GM19468 (cell line): ENCODE data around the gene CHRM4.

Experiments used
- ATAC-seq: cut with Tn5 transposase; IDR thresholded peaks from one replicate; pipeline ENCODE4 v1.9.1; 2021; ENCODE audit warnings: mild to moderate bottlenecking, moderate library complexity, moderate number of reproducible peaks; ENCODE audit not compliant: unreplicated experiment; ENCODE audit errors: extremely low read depth

Gene CHRM4

GRCh38 chr11:46404476-46405017, 13.0 kb upstream of the CHRM4 start:
- no peak for ATAC-seq

DNA sequence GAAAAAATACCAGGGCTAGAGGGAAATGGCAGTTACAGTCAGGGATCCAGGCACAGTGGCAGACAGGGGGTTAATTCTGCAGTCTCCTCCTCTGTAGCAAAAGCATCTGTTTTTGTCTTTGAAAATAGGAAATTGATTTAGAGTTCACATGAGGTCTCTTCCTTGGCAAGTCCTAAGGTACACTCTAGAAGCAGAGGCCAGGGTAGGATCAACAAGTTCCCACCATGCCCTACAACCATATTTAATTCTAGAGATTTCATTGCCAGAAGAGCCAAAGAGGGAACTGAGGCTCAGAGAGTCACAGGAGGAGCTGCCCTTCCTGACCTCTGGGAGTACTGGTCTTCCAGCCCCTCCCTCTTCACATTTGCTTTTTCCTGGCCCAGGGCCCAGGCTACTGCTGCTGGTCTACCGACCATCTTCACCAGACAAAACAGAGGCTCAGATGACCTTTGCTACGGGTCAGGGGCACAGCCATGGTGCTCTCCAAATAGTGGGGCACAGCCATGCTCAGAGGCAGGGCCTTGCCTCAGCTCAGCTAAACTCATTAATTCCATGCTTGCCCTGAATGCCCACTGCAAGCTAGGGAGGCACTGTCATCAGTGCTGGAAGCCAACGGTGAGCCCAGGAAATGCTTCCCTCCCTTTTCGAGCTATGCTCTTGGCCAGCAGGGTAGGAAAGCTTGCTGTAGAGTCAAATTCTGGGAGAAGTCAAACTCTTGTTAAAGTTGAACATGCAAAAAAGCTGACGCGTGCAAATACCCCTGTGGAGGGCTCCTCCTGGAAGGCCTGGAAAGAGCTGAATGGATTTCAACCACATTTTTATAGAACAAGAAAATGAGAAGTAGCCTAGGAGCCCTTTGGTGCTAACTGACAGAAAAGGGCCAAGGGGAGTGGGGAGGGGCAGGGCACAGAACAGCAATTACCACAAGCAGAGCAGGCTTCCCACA, 11.7 kb upstream of the CHRM4 start:
- no peak for ATAC-seq

DNA sequence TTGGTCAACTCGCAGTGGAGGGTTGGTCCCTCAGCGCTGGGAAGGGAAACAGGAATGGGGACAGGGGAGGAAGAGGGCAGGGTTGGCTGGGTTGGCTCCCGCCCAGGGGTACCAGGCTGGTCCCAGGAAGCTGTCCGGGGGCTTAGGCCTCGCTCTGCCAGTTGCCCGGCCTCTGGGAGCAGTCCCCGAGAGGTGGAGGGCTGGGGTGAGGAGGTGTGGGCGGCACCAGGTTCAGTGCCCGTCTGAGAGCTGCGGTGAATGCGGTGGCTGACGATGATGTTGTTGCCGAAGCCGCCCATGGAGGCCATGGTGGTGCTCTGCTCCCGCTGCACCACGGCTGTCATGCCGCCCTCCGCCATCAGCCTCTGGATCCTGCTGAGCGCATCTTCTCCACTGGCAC, 6.0 kb upstream of the CHRM4 start:
- ATAC-seq: no peak

DNA sequence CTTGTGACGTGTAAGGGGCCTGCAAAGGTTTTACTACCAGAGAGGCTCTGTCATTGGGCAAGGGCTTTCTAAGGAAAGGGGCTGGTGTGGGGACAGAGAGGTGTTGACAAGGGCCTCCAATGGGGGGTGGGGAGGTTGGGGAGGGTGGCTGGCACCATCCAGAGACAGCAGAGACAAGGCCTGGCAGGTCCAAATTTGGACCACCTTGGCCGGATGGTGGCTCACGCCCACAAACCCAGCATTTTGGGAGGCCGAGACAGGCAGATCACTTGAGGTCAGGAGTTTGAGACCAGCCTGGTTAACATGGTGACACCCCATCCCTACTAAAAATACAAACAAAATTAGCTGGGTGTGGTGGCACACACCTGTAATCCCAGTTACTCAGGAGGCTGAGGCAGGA, 2.2 kb upstream of the CHRM4 start:
- no peak for ATAC-seq

DNA sequence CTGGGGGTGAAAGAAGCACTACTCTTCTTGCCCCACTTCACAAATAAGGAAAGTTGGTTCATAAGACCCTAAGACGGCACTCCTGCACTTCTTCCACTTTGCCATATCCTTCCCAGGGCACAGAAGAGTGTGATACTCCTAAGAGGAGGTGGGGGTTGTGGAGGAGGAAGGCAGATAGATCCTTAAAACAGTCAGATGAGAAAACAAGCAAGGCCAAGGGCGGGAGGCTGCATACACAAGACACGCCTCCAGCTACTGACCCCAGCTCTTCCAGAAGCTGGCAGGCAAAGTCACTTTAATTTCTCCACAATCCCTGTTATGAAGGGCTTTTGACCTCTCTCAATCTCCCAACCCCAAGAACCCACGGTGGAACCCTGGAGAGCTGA, 1.6 kb upstream of the CHRM4 start:
- ATAC-seq: no peak

- ATAC-seq: peak; percentile 58
Observed at GRCh38 chr11:46392421-46393230, 1.1 kb upstream of the CHRM4 start.

DNA sequence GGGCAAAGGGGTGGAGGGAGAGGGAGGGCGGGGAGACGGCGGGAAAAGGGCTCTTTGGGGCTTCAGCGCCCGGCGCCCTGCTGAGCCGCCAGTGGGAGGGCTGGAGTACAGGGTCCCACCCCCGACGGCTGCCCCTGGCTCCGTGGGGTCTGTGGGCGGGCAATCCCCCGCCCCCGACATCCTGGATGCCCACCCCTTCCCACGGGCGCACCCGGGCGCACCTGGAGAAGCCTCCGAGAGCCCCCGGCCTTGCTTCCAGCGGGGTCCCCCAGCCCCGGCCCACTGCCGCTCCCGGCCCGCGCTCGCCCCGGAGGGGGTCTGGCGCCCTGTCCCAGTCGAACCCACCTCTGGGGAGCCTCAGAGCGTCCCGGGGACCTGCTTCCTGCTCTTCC, 394 bp downstream of the CHRM4 start:
- no peak for ATAC-seq

DNA sequence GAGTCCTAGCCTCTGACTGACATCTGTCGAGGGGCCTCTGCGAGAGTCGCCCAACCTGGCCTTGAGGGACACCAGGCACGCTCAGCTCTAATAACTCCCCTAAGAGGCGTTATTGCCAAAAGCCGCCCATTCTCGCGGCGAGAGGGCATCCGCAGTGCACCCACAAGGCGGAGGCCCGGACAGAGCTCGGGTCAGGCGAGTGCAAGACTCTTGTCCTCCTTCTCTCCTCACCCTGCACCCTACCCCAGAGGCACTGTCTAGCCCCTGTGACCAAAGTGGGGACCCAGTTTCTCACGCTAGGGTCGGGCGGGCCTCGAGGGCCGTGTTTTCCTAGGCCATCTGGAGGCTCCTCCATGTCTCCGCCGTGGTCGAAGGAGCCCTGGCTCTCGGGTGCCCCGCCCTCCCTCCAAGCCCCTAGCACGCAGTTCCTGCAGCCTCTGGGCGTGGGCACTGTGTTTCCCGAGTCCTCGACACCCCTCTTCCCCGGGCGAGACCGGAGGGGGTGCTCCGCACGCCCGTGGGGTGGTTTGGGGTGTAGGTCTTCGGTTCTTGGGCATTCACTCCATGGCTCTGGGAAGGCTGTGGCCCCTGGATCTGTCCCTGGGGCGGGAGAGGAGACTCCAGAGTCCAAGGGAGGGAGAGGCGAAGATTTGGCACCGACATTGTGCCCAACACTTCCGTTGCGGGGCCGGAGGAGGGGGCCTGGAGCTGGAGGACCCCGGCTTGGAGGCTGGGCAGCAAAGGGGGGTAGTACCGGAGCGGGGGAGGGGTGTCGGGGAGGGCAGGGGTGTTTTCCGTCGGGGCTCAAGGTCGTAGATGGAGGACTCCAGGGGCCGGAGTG, 1.0 kb downstream of the CHRM4 start:
- no peak for ATAC-seq

DNA sequence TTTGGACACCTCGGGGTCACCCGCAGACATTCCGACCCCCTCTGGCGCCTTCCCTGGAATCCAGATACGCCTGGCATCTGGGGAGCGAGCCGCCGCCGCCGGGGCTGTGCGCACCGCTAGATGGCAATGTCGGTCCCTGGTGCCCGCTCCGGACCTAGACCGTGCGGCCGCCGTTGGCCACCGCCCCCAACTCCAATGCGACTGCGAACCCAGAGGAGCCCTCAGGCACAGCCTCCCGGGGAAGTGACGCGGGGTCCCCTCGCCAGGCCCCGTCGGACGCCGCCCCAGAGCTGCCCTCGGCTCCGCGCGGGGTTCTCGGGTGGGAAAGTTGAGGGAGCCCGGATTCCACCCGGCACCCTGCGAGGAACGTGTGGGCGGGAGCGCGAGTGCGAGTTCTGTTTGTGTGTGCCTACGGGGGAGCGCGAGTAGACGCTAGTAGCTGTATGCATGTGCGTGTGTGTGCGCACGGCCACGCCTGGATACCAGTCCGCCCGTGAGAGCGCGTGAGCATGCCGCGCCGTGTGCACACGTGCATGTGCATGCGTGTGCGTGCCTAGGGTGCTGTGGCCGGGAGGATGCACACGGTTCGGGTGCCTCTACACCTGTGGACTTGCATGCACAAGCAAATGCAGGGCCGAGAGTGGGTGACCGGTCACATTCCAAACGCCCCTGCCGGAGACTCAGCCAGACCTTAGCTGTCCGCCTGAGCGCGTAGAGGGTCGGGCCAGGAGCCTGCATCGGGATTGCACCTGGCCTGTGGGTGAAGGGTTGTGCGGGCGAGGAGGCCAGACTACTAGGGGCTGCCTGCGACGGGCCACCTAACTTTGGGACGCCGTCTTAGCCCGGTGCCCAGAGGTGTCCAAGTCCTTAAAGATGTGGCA, 1.9 kb downstream of the CHRM4 start:
- ATAC-seq: no peak

DNA sequence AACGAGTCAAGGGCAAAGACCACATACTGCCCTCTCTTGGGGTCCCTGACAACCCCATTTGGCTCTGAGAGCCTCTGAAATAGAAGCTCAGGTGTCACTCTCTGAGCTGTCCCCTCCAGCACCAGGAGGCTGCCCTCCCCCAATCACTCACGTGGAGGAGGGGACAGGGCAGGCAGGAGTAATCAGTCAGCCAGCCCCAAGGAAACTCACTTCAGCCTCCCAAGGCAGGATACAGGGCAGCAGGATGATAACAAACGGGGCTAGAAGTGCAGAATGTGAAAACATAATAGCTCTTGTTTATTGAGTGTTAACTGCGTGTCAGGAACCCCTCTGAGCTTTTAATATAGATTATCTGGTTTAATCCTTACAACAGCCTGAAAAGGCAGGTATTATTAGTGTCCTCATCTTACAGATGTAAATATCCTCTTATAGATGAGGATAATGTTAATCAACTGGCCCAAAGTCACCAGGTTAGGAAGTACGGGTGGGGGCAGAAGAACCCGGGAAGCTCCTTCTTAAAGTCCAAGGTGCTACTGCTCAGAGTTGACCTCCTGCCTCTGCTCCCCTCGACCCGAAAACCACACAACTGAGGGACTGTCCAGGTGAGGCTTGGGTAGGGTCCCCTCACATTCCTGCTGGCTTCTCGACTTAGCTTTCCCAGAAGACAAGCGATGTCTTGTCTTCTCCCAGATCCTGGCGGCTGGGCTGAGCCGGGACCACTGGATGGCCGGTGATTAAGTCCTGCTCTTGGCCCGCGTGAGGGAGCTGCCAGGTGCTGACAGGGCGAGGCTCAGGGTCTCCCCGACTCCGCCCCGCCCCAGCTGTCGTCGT, 2.7 kb downstream of the CHRM4 start:
- ATAC-seq: no peak

DNA sequence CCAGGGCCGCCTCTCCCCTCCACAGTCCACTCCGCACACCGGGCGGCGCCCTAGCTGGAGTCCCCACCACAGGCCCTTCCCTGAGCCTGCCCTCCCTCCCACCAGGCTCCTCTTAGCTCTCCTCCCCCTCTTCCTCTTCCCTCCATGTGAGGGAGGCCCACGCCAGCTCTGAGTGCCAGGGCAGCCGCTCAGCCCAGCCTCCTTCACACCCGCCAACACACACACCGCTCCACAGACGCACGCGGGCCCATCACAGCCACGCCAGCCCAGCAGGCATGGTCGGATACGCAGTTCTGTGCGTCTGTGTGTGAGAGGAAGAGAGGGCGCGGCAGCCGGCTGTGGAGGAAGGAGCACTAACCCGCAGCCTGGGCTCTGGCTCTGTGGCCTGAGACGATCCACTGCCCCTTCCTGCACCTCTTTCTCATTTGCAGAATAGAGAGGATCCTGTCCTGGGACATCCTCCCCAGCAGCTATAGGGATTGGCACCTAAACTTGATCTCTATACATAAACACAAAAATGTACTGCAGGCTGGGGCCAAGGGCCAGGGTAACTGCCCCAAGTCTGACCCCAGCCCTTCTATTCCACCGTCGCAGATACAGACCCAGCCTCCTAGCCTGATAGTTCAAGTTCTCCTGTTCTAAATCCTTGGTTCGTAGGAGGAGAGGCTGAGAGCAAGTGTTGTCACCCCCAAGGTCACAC, 3.5 kb downstream of the CHRM4 start:
- no peak for ATAC-seq

DNA sequence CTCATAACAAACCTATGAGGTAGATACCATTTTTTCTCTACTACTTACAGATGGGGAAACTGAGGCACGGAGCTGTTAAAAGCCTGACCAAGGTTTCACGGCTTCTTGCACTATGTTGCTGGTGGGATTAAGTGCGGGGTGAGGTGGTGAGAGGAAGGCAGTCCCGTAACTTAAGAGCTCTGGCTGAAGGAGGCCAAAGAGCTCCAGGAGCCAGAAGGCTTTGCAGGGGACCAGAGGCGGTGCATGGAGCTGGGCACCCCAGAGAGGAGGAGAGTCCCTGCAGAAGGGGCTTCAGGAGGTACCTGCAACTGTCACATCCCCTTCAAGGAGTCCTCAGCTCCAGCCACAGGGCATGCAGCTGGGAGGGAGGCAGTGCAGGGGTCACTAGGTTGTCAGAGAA, 4.1 kb downstream of the CHRM4 start:
- no peak for ATAC-seq

DNA sequence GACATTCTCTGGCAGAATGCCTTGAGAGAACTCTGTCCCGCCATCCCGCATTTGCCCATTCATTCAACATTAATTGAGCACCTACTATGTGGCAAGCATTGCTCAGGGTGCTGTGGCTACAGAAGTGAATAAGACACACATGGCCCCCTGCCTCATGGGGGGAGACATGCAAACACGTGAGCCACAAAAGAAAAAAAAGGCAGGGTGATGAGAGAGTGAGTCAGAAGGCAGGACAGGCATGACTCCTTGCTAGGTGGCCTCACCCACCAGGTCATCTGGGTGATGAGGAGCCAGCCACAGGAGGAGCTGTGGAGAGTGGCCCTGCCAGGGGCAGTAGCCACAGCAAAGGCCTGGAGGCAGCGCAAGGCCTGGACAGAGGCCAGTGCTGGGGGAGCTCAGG, 4.9 kb downstream of the CHRM4 start:
- no peak for ATAC-seq

DNA sequence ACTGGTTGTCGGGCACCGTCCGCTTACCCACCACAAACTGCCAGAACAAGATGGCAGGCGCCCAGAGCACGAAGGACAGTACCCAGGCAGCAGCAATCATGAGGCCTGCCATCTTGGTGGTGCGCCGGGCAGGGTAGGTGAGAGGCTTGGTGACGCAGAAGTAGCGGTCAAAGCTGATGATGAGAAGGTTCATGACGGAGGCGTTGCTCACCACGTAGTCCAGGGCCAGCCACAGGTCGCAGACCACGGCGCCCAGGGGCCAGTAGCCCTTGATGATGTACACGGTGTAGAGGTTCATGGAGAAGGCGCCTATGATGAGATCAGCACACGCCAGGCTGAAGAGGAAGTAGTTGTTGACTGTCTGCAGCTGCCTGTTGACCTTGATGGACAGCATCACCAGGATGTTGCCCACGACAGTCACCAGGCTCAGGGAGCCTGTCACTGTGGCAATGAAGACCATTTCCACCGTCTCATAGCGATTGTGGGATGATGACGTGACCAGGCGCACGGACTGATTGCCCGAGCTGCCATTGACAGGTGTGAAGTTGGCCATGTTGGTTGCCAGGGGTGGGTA, 5.5 kb downstream of the CHRM4 start:
- ATAC-seq: no peak

DNA sequence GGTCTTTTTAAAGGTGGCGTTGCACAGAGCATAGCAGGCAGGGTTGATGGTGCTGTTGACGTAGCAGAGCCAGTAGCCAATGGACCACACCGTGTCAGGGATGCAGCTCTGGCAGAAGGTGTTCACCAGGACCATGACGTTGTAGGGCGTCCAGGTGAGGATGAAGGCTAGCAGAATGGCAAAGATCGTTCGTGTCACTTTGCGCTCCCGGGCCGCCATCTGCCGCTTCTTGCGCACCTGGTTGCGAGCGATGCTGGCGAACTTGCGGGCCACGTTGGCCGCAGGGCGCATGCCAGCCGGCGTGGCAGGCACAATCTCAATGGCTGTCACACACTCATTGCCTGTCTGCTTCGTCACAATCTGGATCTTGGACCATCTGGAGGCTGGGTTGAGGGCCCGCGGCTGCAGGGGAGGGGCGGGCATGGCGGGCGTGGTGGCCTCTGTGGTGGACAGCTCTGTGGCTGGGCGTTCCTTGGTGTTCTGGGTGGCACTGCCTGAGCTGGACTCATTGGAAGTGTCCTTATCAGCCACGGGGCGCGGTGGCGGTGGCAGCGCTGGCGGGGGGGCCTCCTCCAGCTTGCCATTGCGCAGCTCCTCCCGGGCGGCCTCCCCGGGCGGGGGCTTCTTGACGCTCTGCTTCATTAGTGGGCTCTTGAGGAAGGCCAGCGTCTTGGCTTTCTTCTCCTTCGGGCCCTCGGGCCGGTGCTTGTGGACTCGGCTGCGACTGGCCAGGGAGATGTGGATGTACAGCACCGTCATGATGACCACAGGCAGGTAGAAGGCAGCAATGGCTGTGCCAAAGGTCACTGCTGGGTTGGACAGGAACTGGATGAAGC, 6.2 kb downstream of the CHRM4 start:
- ATAC-seq: no peak

DNA sequence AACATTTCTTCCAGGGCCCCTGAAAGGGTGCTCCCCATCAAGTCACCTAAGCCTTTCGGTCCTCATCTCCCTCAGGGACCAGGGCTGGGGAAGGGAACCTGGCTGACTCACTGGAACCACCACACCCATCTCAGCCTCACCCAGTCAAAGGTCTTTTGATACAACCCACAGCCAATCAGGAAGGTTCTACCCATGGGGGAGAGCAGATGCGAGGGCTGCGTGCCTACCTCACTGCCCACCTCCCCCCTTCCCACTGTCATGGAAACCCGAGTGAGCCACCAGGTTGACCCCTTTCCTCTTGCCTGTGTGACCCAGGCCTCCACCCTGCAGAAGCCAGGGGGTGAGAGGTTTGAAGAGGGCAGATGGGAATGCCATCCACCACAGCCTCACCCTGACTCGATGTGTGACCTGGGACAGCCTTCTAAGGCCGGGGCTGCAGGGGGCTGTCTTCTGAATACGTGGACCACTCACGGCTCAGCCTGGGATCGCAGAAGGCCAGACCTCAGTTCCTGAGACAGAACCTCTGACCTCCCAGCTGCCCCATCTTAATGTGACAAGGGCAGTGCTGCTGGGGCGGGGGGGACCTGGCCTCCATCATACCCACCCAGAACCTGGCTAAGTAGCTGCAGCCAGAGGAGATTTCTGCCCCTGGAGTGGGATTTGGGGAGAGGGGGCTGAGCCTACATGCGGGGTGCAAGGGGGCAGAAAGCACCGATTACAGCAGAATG, 7.4 kb downstream of the CHRM4 start:
- no peak for ATAC-seq
